ENCODE data around the gene ESR2.
"Not testable (repeated sequence)": the region's sequence is repeated elsewhere in the genome, so short reads cannot be mapped to it uniquely, and the experiment has no call there.

ESR2 gene

GRCh38 chr14:64293976-64294671, at the start of gene ESR2:
TSS of gene ESR2 (minus strand) at chr14:64294371. CDS start at chr14:64282985, 11,386 bp downstream.
- no peak for DNase-seq (ENCODE audit: low read depth)

DNA sequence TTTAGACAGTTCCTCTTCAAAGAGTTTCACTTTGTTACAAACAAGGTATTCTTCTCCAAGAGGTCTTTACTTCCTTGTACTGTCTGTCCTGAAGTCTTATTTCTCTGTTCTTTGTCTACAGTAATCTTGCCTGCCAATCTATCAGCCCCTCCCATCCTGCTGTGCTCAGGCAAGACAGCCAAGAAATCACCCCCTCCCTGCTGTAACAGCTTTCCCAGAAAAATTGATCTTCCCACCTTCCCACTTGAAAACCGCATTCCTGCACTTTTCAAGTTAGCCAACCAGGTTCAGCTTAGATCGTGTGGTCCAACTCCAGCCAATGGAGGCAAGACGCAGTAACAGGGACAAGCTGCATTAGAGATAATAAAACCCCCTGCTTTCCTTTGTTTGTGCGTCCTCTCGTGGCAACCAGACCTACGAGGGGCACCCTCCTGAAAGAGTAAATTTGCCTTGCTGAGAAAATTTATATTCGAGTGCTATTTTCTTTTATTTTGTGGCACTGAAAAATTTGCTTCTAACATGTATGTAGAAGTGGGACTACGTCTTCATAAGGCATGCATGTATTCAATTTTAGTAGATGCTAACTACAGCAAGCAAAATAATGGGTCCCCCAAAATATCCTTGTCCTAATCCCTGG, 46.5 kb upstream of the ESR2 start:
- DNase-seq (ENCODE audit: low read depth): no peak

DNA sequence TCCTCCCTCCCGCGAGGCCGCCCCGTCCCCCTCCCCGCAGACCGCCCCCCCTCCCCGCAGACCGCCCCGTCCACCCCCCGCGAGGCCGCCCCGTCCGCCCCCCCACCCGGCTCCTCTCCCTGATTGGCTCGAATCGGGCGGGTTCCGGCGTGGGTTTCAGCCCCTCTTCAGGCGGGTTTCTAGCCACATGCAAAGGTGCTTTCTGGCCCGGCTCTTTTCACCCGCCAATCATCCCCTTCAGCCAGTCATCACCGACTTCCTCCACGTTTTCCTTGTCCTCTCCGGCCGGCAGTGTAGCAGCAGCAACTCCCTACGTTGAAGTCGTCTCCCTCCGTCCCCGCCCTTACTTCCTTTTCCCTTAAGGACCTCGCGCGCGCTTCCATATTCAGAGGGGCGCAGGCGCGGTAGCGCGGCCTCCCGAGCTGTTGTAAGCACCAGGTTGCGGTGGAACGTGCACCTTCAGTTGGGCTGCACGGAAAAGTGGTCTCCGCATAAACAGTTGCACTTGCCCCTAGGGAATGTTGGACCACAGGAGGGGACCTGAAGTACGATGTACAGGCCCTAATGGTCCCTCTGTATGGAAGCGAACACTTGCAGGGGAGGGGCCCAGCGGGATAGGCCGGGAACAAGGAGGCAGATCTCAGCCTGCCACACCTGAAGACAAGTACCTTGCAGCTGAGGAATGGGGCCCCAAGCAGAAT, 44.6 kb upstream of the ESR2 start:
- peak; percentile 96 for DNase-seq (ENCODE audit: low read depth)

- no peak for DNase-seq (ENCODE audit: low read depth)
These were observed 43.9 kb upstream of the ESR2 start for GRCh38 chr14:64337888-64338615.

GRCh38 chr14:64329149-64329548, 35.0 kb upstream of the ESR2 start:
- no peak for DNase-seq (ENCODE audit: low read depth)

- no peak for DNase-seq (ENCODE audit: low read depth)
These were observed 32.3 kb upstream of the ESR2 start for GRCh38 chr14:64326502-64326901.

GRCh38 chr14:64324895-64325294, 30.7 kb upstream of the ESR2 start:
- no peak for DNase-seq (ENCODE audit: low read depth)

GRCh38 chr14:64324461-64324860, 30.3 kb upstream of the ESR2 start:
- DNase-seq (ENCODE audit: low read depth): no peak

GRCh38 chr14:64320362-64320761, 26.2 kb upstream of the ESR2 start:
- not testable (repeated sequence) for DNase-seq (ENCODE audit: low read depth)

GRCh38 chr14:64318695-64319094, 24.5 kb upstream of the ESR2 start:
- DNase-seq (ENCODE audit: low read depth): not testable (repeated sequence)

- no peak for DNase-seq (ENCODE audit: low read depth)
These were observed 9.3 kb upstream of the ESR2 start for GRCh38 chr14:64303471-64303917.

DNA sequence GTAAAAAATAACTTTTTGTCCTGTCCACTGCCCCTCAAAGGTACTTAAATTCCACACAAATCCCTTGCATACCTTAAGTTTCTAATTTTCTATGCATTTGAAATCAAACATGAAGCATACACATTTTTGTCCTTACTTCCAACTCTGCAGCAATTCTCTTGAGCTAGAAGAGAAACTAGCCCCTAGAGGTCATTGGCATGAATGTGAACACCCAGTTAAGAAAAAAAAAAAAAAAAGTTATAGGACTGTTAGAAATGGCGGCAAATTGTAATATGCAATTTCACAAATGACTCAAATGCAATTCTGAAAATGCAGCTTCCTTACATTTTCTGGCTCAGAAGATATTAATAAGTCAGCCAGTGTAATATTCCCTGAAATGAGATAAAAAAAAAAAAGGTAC, 4.6 kb upstream of the ESR2 start:
- no peak for DNase-seq (ENCODE audit: low read depth)

DNA sequence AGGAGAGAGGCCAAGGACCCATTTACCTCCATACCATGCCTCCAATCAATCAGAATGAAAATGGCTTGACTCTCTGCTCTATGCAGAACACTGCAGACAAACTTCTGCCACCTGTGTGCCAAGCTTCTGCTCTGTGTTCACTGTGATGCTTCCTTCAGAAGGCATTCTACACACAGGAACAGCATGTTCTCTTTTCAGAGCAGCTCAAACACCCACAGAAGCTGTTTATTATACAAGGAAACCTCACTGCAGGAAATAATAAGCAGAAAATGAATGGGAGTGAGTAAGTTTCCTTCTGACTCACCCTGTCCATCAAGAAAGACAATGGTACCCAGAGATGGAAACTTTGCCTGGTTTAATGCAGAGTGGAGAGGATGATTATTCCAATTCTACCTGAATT, 2.4 kb upstream of the ESR2 start:
- no peak for DNase-seq (ENCODE audit: low read depth)

DNA sequence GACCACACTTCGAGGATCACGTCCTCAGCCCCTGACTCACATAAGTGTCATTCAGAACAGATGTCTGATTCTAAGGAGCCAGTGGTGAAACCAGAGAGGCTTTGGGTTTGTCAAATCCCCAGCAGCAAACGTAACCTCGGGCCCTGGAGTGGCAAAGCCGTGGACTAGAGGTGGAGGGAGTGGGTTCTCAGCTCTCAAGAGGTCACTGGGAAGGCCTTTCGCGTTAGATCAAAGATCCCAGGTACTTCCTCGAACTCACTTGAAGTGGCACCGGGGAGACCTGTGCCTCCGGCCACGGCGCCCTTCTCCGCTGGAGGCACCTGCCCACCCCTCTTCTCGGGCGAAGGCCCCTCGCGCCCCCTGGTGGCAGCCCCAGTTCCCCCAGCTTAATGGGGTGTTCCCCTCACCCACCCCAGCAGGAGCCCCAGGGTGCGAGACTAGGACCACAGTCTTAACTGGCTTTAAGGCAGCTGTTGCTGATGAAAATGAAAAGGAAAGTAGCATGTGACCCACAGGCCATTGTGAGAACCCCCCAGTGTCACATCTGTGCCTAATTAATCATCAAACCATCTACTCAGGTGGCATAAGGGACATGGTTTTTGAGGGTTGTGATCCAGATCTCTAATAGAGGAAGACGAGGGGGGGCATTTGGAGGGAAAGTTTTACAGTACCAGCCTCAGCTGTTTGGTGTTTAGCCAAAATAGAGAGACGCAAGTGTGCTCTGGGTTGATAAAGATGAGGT, 672 bp upstream of the ESR2 start:
- DNase-seq (ENCODE audit: low read depth): no peak

DNA sequence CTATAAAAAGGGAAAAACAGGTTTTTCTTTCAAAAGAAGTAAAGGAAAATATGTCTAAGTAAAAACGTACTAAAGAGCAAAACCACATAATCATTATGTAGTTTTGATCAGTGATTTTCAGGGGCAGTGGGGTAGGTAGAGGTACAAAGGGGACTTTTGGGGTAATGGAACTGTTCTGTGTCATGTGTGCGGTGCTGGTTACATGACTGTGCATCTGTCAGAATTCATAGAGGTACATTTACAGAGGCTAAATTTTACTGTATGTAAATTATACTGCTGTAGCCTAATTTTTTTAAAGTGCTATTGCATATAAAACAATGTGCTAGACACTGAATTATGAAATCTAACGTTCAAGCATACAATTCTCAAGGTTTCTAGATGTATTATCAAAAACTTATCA, 2.0 kb downstream of the ESR2 start:
- DNase-seq (ENCODE audit: low read depth): no peak

DNA sequence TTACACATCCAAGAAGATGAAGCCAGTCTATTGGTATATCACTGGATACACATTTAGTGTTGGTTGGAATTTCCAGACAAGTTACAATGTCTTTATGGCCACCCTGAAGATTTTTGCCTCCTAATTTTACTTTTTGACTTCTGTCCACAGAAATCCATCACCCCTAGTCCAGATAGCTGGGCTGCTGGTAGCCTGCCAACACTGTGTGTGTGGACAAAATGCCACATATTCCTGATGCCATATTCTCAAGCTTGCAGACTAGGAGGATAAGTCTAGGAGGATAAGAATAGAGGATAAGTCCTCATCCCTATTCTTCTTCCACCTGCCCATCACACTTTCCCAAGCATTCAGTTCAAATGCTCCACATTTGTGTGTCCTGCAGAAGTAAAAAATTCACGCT, 4.6 kb downstream of the ESR2 start:
- no peak for DNase-seq (ENCODE audit: low read depth)

DNA sequence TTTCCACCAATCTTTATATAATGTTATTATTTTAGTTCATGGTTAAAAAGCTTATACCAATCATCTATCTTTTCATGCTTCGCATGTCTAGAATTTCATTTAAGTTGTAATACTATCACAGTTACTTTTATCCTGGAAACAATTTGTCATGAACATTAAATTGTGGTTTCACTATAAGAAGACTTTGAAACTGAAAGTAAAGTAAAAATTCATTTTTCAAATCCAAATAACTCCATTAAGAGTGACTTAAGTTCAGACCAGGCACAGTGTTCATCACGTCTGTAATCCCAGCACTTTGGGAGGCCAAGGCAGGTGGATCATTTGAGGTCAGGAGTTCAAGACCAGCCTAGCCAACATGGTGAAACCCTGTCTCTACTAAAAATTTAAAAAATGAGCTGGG, 12.4 kb downstream of the ESR2 start:
- no peak for DNase-seq (ENCODE audit: low read depth)

GRCh38 chr14:64279704-64280668, 14.2 kb downstream of the ESR2 start:
- DNase-seq (ENCODE audit: low read depth): no peak

- no peak for DNase-seq (ENCODE audit: low read depth)
These were observed 15.7 kb downstream of the ESR2 start for GRCh38 chr14:64278458-64278857.

- DNase-seq (ENCODE audit: low read depth): no peak
These were observed 22.2 kb downstream of the ESR2 start for GRCh38 chr14:64272019-64272418.

- peak; percentile 20 for DNase-seq (ENCODE audit: low read depth)
These were observed 27.9 kb downstream of the ESR2 start for GRCh38 chr14:64266239-64266638.
